ENCODE measurements around the gene SEC14L3.

SEC14L3 gene

DNA sequence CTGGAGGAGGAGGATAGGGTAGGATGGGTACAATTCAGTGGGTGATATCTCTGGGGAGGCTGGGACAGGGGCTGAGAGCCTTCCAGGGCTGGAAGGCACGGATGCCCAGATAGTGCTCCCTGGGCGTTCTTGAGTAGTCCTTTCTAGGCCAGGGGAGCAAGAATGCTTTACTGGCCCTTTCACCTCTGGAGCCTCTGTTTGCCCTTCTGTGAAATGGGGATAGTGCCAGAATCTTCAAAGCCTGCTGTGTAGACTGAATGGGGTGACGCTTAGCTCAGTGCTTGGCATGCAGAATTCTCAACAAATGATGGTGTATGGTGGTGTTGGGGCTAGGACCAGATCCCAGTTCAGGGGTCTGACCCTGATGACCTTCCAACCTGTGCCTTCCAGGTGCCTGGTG, 38.6 kb downstream of the SEC14L3 start:
- no peak for ATAC-seq

GRCh38 chr22:30432520-30432919, 39.3 kb downstream of the SEC14L3 start:
- no peak for ATAC-seq
- TF ChIP-seq ARNTL (CRISPR knock-in tag; IDR thresholded peaks at IDR 0.05; ENCODE audit: borderline replicate concordance, low read depth) (no peak), BACH2 (CRISPR knock-in tag; IDR thresholded peaks at IDR 0.05; ENCODE audit: borderline replicate concordance) (no peak), GLIS3 (CRISPR knock-in tag; IDR thresholded peaks at IDR 0.05) (no peak), ZNF8 (CRISPR knock-in tag; IDR thresholded peaks at IDR 0.05) (no peak), ZFP30 (CRISPR knock-in tag; IDR thresholded peaks at IDR 0.05) (no peak), ZNF70 (CRISPR knock-in tag; IDR thresholded peaks at IDR 0.05) (no peak), ZC3H10 (CRISPR knock-in tag; IDR thresholded peaks at IDR 0.05) (no peak), RARB (CRISPR knock-in tag; IDR thresholded peaks at IDR 0.05) (no peak), OSR1 (CRISPR knock-in tag; IDR thresholded peaks at IDR 0.05) (no peak), PPARA (CRISPR knock-in tag; IDR thresholded peaks at IDR 0.05; ENCODE audit: borderline replicate concordance) (no peak), CSRNP3 (CRISPR knock-in tag; IDR thresholded peaks at IDR 0.05) (no peak), CSDC2 (CRISPR knock-in tag; IDR thresholded peaks at IDR 0.05) (no peak), ISL1 (CRISPR knock-in tag; IDR thresholded peaks at IDR 0.05) (no peak)
- TF ChIP-seq, protein P1, sequence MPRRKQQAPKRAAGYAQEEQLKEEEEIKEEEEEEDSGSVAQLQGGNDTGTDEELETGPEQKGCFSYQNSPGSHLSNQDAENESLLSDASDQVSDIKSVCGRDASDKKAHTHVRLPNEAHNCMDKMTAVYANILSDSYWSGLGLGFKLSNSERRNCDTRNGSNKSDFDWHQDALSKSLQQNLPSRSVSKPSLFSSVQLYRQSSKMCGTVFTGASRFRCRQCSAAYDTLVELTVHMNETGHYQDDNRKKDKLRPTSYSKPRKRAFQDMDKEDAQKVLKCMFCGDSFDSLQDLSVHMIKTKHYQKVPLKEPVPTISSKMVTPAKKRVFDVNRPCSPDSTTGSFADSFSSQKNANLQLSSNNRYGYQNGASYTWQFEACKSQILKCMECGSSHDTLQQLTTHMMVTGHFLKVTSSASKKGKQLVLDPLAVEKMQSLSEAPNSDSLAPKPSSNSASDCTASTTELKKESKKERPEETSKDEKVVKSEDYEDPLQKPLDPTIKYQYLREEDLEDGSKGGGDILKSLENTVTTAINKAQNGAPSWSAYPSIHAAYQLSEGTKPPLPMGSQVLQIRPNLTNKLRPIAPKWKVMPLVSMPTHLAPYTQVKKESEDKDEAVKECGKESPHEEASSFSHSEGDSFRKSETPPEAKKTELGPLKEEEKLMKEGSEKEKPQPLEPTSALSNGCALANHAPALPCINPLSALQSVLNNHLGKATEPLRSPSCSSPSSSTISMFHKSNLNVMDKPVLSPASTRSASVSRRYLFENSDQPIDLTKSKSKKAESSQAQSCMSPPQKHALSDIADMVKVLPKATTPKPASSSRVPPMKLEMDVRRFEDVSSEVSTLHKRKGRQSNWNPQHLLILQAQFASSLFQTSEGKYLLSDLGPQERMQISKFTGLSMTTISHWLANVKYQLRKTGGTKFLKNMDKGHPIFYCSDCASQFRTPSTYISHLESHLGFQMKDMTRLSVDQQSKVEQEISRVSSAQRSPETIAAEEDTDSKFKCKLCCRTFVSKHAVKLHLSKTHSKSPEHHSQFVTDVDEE (CRISPR knock-in tag; IDR thresholded peaks at IDR 0.05): no peak
- TF ChIP-seq, protein P2, sequence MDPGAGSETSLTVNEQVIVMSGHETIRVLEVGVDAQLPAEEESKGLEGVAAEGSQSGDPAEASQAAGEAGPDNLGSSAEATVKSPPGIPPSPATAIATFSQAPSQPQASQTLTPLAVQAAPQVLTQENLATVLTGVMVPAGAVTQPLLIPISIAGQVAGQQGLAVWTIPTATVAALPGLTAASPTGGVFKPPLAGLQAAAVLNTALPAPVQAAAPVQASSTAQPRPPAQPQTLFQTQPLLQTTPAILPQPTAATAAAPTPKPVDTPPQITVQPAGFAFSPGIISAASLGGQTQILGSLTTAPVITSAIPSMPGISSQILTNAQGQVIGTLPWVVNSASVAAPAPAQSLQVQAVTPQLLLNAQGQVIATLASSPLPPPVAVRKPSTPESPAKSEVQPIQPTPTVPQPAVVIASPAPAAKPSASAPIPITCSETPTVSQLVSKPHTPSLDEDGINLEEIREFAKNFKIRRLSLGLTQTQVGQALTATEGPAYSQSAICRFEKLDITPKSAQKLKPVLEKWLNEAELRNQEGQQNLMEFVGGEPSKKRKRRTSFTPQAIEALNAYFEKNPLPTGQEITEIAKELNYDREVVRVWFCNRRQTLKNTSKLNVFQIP (CRISPR knock-in tag; IDR thresholded peaks at IDR 0.05; ENCODE audit: borderline replicate concordance, low read depth): no peak

More for the DNA sequence above, 38.6 kb downstream of the SEC14L3 start:
- TF ChIP-seq ZNF8 (CRISPR knock-in tag; IDR thresholded peaks at IDR 0.05) (no peak), ZFP30 (CRISPR knock-in tag; IDR thresholded peaks at IDR 0.05) (no peak), PPARA (CRISPR knock-in tag; IDR thresholded peaks at IDR 0.05; ENCODE audit: borderline replicate concordance) (no peak), ZC3H10 (CRISPR knock-in tag; IDR thresholded peaks at IDR 0.05) (no peak), CSRNP3 (CRISPR knock-in tag; IDR thresholded peaks at IDR 0.05) (no peak), CSDC2 (CRISPR knock-in tag; IDR thresholded peaks at IDR 0.05) (no peak), GLIS3 (CRISPR knock-in tag; IDR thresholded peaks at IDR 0.05) (no peak), RARB (CRISPR knock-in tag; IDR thresholded peaks at IDR 0.05) (no peak), ESRRG (CRISPR knock-in tag; IDR thresholded peaks at IDR 0.05) (no peak), ISL1 (CRISPR knock-in tag; IDR thresholded peaks at IDR 0.05) (no peak), BACH2 (CRISPR knock-in tag; IDR thresholded peaks at IDR 0.05; ENCODE audit: borderline replicate concordance) (no peak), ZFP3 (CRISPR knock-in tag; IDR thresholded peaks at IDR 0.05) (no peak), ARNTL (CRISPR knock-in tag; IDR thresholded peaks at IDR 0.05; ENCODE audit: borderline replicate concordance, low read depth) (no peak), TOX (CRISPR knock-in tag; IDR thresholded peaks at IDR 0.05; ENCODE audit: borderline replicate concordance) (no peak), OSR1 (CRISPR knock-in tag; IDR thresholded peaks at IDR 0.05) (no peak), ZNF565 (CRISPR knock-in tag; conservative IDR thresholded peaks at IDR 0.05; ENCODE audit: low read depth) (no peak), SNAI2 (CRISPR knock-in tag; IDR thresholded peaks at IDR 0.05) (no peak)
- TF ChIP-seq, protein P1 (CRISPR knock-in tag; IDR thresholded peaks at IDR 0.05): no peak
- TF ChIP-seq, protein P3, sequence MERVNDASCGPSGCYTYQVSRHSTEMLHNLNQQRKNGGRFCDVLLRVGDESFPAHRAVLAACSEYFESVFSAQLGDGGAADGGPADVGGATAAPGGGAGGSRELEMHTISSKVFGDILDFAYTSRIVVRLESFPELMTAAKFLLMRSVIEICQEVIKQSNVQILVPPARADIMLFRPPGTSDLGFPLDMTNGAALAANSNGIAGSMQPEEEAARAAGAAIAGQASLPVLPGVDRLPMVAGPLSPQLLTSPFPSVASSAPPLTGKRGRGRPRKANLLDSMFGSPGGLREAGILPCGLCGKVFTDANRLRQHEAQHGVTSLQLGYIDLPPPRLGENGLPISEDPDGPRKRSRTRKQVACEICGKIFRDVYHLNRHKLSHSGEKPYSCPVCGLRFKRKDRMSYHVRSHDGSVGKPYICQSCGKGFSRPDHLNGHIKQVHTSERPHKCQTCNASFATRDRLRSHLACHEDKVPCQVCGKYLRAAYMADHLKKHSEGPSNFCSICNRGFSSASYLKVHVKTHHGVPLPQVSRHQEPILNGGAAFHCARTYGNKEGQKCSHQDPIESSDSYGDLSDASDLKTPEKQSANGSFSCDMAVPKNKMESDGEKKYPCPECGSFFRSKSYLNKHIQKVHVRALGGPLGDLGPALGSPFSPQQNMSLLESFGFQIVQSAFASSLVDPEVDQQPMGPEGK (CRISPR knock-in tag; IDR thresholded peaks at IDR 0.05; ENCODE audit: borderline replicate concordance): no peak
- TF ChIP-seq, protein P2 (CRISPR knock-in tag; IDR thresholded peaks at IDR 0.05; ENCODE audit: borderline replicate concordance, low read depth): no peak

Measured in SK-N-SH treated with all-trans-retinoic acid at 6 μM for 48 hours (cell line).